HCT116 (cell line): ENCODE data around the gene SMAD7. TPM values are rescaled to one million over a fixed set of nuclear protein-coding genes. Genes with fewer than 3 reads are reported as not detected.

ENCODE experiments used
- ATAC-seq: fragments of 200-7000 bp; cut with Tn5 transposase; 2 replicates; pipeline ENCODE4 v1.9.1; 2020; ENCODE audit warnings: mild to moderate bottlenecking, moderate library complexity
- BruUV-seq: library from RNA; stranded (reverse); fragments of 400-500 nt; replicated peaks from 2 replicates; lab custom pipeline; 2021; lab: Mats Ljungman, UMichigan
- CTCF ChIA-PET: fragments of 300-600 bp; sonication (Branson Sonifier 250); formaldehyde crosslinking; loops from one replicate; lab custom pipeline; 2021; ENCODE audit warnings: antibody characterized with exemption; lab: Charles Lee
- POLR2A ChIA-PET: fragments of 300-600, 350-600 bp; sonication (Branson Sonifier 250); formaldehyde crosslinking; loops from one replicate; lab custom pipeline; 2021; ENCODE audit warnings: antibody characterized with exemption; lab: Charles Lee
- RAD21 ChIA-PET, 2 experiments: fragments of 300-600 bp; sonication (Branson Sonifier 250); formaldehyde crosslinking; loops; one replicate each; lab custom pipeline; 2023; ENCODE audit warnings: low total read pairs in 2 of 2; ENCODE audit not compliant: uncharacterized antibody in 2 of 2, unreplicated experiment in 2 of 2, low non-redundant PET in 1 of 2; lab: Charles Lee
- DNase-seq: peaks from one replicate; pipeline ENCODE4 v3.0.0-alpha.2; 2010; ENCODE audit warnings: low read depth, low spot score
- H2AFZ ChIP-seq: fragments of 200-600 bp; shearing (Covaris generic), sonication (generic); 2 replicates; pipeline ENCODE4 v1.6.1; 2017; ENCODE audit warnings: low read depth, mixed run types, mixed read lengths, antibody characterized with exemption, low read length; ENCODE audit not compliant: poor library complexity, severe bottlenecking
- H3K27ac ChIP-seq: 2 replicates; pipeline ENCODE4 v1.5.1; 2012; ENCODE audit warnings: low read depth, low read length
- H3K27me3 ChIP-seq: fragments of 200-600 bp; sonication (generic); 2 replicates; pipeline ENCODE4 v1.6.1; 2016; ENCODE audit warnings: mixed run types, low read length, mixed read lengths; ENCODE audit not compliant: insufficient read depth
- H3K36me3 ChIP-seq, 2 experiments: fragments of 200-500 bp in 1 of 2; fragments of 200-600 bp in 1 of 2; sonication (Bioruptor generic) in 1 of 2; sonication (generic) in 1 of 2; 2 replicates each; pipeline versions ENCODE4 v1.5.1 to v1.6.1; 2014 to 2016; ENCODE audit warnings: low read length in 2 of 2, inconsistent platforms in 1 of 2, mixed read lengths in 1 of 2, mixed run types in 1 of 2; ENCODE audit not compliant: insufficient read depth in 2 of 2, control insufficient read depth in 1 of 2
- H3K4me1 ChIP-seq, 2 experiments: fragments of 200-600 bp in 1 of 2; sonication (generic) in 1 of 2; 2 replicates each; pipeline versions ENCODE4 v1.5.1 to v1.6.1; 2012 to 2017; ENCODE audit warnings: low read length in 2 of 2, inconsistent platforms in 1 of 2, mild to moderate bottlenecking in 1 of 2, mixed read lengths in 1 of 2, mixed run types in 1 of 2, moderate library complexity in 1 of 2; ENCODE audit not compliant: insufficient read depth in 2 of 2, control insufficient read depth in 1 of 2
- H3K4me2 ChIP-seq: fragments of 200-600 bp; sonication (generic); 2 replicates; pipeline ENCODE4 v1.6.1; 2017; ENCODE audit warnings: mixed run types, low read length, mixed read lengths
- H3K4me3 ChIP-seq, 2 experiments: fragments of 200-600 bp in 1 of 2; sonication (generic) in 1 of 2; replicated peaks in 1 of 2; 2 replicates each; pipeline ENCODE4 v1.5.1; 2011 to 2016; ENCODE audit warnings: low read length in 2 of 2, control low read depth in 1 of 2, low read depth in 1 of 2, mild to moderate bottlenecking in 1 of 2, mixed read lengths in 1 of 2, mixed run types in 1 of 2
- H3K79me2 ChIP-seq: fragments of 200-600 bp; sonication (generic); 2 replicates; pipeline ENCODE4 v1.6.1; 2017; ENCODE audit warnings: mild to moderate bottlenecking, mixed run types, low read length, moderate library complexity, mixed read lengths; ENCODE audit not compliant: insufficient read depth
- H3K9ac ChIP-seq: fragments of 200-600 bp; sonication (generic); 2 replicates; pipeline ENCODE4 v1.6.1; 2016; ENCODE audit warnings: low read length, mixed read lengths
- H3K9me2 ChIP-seq: fragments of 200-600 bp; sonication (generic), shearing (Covaris generic); 2 replicates; pipeline ENCODE4 v1.6.1; 2017; ENCODE audit warnings: mixed run types, mild to moderate bottlenecking, moderate library complexity; ENCODE audit not compliant: insufficient read depth
- H3K9me3 ChIP-seq, 2 experiments: fragments of 200-500 bp in 1 of 2; fragments of 200-600 bp in 1 of 2; sonication (Bioruptor generic) in 1 of 2; sonication (generic) in 1 of 2; 2 replicates each; pipeline ENCODE4 v1.6.1; 2014 to 2017; ENCODE audit warnings: low read length in 2 of 2, mixed read lengths in 2 of 2, inconsistent platforms in 1 of 2, low read depth in 1 of 2, mild to moderate bottlenecking in 1 of 2, mixed run types in 1 of 2, moderate library complexity in 1 of 2; ENCODE audit not compliant: control insufficient read depth in 1 of 2, insufficient read depth in 1 of 2
- H4K20me1 ChIP-seq: fragments of 200-600 bp; sonication (generic), shearing (Covaris generic); 2 replicates; pipeline ENCODE4 v1.6.1; 2017; ENCODE audit warnings: mixed run types, mild to moderate bottlenecking, moderate library complexity; ENCODE audit not compliant: insufficient read depth
- CBX3 ChIP-seq: IDR thresholded peaks from 2 replicates; pipeline ENCODE4 v1.6.1; 2012; ENCODE audit warnings: low read depth
- RAD21 ChIP-seq: IDR thresholded peaks from 2 replicates; pipeline ENCODE4 v1.6.1; 2012; ENCODE audit warnings: low read depth, mild to moderate bottlenecking
- REST ChIP-seq: IDR thresholded peaks from 2 replicates; pipeline ENCODE4 v1.6.1; 2012; ENCODE audit warnings: low read depth
- SIN3A ChIP-seq: IDR thresholded peaks from 2 replicates; pipeline ENCODE4 v1.6.1; 2012; ENCODE audit warnings: low read depth
- YY1 ChIP-seq: IDR thresholded peaks from 2 replicates; pipeline ENCODE4 v1.6.1; 2011; ENCODE audit warnings: low read length, low read depth, moderate library complexity, mild to moderate bottlenecking; ENCODE audit not compliant: insufficient replicate concordance; ENCODE audit errors: extremely low read depth
- ZBTB33 ChIP-seq: IDR thresholded peaks from 2 replicates; pipeline ENCODE4 v1.6.1; 2011; ENCODE audit warnings: mild to moderate bottlenecking, low read length, moderate library complexity; ENCODE audit not compliant: insufficient replicate concordance; ENCODE audit errors: extremely low read depth
- intact Hi-C: fragments of 100-400 bp; cut with micrococcal nuclease; formaldehyde crosslinking; loops from 2 replicates; pipeline ENCODE4 v1.10.0; 2022
- total RNA-seq: library from RNA; stranded (reverse); gene quantifications from one replicate; pipeline ENCODE4 v1.2.1, GENCODE V29; 2021; ENCODE audit not compliant: unreplicated experiment

The SMAD7 gene
- total RNA-seq, 1 experiment from 2014 or later = 7.2 TPM

- ChIA-PET CTCF (no interaction called here), POLR2A (no interaction called here), RAD21 (no interaction called here)
- Histone ChIP-seq H3K4me1 (peaks cover 8 to 23% of the 10 kb centered on the region in 2 experiments), H3K27me3 (peaks cover 31% of the 10 kb centered on the region; the same call in 1 of the 2 replicates), H3K9ac (no peak overlapping the region), H3K4me3 (no peak overlapping the region), H4K20me1 (no peaks in the 10 kb centered on the region), H3K79me2 (no peaks in the 10 kb centered on the region), H3K9me3 (no peaks in the 10 kb centered on the region), H2AFZ (no peak overlapping the region), H3K36me3 (no peaks in the 10 kb centered on the region), H3K4me2 (no peak overlapping the region), H3K9me2 (no peaks in the 10 kb centered on the region), H3K27ac (no peak overlapping the region)
- no TSS peak for BruUV-seq
- DNase-seq (no peak), ATAC-seq (no peak)
- intact Hi-C loops = no loop called here
- TF ChIP-seq RAD21 (no peak), ZBTB33 (no peak), SIN3A (no peak), REST (no peak), YY1 (no peak), CBX3 (no peak)
These were observed 76.0 kb downstream of the SMAD7 start for GRCh38 chr18:48874701-48875162.
